ENCODE measurements around the gene POLR1E.

DNA sequence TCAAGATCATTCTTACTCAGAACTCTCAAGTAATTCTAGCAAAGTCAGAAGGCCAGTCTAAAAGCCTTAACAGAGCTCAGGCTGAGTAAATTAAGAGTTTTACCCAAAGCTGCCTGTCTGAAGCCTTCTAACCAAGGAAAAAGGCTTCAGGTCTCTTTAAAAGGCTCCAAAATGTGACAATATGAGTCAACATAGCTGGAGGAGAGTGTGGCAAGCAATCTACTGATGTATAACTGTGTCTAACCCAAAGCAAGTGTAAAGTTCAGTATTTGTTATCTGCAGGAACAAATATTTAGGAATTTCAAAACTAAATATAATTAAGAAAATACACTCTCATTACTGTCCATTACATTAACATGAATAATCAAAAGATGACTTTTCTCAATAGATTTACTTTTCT lies 31.5 kb upstream of the POLR1E start:
- TF ChIP-seq, protein P1, sequence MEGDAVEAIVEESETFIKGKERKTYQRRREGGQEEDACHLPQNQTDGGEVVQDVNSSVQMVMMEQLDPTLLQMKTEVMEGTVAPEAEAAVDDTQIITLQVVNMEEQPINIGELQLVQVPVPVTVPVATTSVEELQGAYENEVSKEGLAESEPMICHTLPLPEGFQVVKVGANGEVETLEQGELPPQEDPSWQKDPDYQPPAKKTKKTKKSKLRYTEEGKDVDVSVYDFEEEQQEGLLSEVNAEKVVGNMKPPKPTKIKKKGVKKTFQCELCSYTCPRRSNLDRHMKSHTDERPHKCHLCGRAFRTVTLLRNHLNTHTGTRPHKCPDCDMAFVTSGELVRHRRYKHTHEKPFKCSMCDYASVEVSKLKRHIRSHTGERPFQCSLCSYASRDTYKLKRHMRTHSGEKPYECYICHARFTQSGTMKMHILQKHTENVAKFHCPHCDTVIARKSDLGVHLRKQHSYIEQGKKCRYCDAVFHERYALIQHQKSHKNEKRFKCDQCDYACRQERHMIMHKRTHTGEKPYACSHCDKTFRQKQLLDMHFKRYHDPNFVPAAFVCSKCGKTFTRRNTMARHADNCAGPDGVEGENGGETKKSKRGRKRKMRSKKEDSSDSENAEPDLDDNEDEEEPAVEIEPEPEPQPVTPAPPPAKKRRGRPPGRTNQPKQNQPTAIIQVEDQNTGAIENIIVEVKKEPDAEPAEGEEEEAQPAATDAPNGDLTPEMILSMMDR (IDR thresholded peaks at IDR 0.05): no peak
- no peak for TF ChIP-seq POLR2A (IDR thresholded peaks at IDR 0.05)
